GM12891 (cell line): ENCODE data around the gene MAP2K5.

Source experiments
- POLR2A ChIP-seq: IDR thresholded peaks from 2 replicates; pipeline ENCODE4 v1.6.1; 2011; ENCODE audit warnings: low read depth, low read length, control low read depth
- POLR2AphosphoS5 ChIP-seq: IDR thresholded peaks from 2 replicates; pipeline ENCODE4 v1.6.1; 2011; ENCODE audit warnings: low read depth, low read length, control low read depth

DNA sequence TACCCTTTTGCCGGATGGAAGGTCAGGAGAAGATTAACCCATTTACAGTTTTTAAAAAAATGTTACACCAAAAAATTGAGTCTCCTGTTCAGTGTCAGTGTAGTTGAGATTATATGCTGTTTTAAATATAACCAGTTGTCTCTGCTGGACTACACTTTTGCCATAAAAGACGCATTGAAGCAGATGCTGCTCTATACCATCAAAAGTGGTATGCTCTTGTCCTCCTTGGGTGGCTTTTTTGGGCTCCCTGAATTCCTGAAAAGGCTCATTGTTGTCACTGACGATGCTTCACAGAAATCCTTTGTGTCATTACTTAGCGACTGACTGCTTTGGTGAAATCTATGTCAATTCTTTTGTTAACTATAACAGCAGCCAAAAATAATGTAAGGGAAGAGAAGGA is 148.9 kb downstream of the MAP2K5 start:
- TF ChIP-seq POLR2AphosphoS5 (no peak), POLR2A (no peak)
